ENCODE data around the gene ZFAND2B.

Gene ZFAND2B, protein sequence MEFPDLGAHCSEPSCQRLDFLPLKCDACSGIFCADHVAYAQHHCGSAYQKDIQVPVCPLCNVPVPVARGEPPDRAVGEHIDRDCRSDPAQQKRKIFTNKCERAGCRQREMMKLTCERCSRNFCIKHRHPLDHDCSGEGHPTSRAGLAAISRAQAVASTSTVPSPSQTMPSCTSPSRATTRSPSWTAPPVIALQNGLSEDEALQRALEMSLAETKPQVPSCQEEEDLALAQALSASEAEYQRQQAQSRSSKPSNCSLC

DNA sequence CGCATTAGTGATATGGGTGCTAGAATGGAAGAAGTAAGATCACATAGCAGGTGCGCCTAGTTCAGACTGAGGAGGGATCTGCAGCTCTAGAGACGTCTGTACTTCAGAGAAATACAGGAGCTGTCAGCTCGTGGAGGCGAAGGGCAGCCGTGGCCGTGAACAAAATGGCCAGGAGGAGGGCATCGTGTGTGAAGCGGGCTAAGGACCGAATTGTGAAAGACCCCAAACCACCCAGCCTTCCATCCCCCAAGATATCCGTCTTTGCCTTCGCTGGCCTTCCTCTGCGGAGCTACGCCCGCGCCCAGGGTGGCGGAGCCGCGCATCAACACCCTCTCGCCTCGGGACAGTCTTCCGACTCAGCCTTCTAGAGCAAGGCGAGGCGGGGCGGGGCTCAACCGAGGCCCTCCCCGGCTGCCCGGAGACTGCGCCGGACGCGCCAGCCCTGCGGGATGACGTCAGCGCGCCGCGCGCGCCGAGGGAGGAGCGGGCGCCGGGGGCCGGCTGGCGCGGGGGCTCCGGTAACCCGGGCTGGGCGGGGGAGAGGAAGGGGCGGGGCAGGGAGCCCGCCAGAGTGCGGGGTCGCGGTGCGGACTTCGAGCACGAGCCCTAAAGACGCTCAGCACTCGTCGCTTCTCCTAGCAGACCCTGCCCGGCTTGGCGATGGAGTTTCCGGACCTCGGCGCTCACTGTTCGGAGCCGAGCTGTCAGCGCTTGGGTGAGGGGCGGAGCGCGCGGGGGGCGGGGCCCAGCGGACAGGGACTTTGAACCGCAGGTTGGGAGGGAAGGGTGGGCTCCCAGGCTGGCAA, at the start of gene ZFAND2B:
Gene ZFAND2B, plus strand, starts transcription at position 455 of the 806 bp plus-strand sequence. Its CDS starts 206 bp downstream, at position 661.
- peak; percentile 97 for DNase-seq (ENCODE audit: low spot score)

DNA sequence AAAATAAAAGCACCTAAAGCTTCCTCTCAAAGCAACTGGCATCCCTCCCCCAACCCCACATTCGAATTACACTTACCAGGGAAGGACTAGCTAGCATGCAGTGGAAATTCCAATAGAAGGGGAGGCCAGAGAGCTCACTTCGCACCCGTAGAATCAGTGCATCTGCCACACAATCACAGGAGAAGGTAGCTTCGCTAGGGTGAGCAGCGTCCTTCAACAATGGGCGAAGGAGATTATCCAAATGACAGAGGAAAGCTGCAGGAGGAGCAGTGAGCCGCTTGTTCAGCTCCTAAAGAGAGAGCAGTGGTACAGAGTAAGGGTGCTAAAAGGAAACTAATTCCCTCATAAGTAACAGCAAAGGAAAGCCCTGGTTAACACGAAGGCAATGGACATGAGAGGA, 49.2 kb upstream of the ZFAND2B start:
- no peak for DNase-seq (ENCODE audit: low spot score)

DNA sequence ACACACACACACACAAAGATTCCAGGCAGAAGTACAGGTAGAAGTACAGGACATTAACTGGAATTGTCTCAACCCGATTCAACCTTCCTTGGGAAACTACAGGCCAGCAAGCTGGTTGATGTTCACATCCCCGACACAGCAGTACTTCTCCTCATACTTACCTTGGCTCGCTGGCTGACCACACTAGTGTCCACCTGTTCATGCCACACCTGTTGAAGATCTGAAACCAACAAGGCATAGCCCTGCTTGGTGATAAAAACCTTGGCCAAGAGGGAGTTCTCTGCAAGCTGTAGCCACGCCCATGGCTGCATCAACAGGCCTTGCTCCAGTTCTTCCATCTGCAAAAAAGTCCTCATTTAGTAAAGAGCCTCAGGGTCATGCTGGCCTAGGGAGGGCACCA, 48.6 kb upstream of the ZFAND2B start:
- no peak for DNase-seq (ENCODE audit: low spot score)

DNA sequence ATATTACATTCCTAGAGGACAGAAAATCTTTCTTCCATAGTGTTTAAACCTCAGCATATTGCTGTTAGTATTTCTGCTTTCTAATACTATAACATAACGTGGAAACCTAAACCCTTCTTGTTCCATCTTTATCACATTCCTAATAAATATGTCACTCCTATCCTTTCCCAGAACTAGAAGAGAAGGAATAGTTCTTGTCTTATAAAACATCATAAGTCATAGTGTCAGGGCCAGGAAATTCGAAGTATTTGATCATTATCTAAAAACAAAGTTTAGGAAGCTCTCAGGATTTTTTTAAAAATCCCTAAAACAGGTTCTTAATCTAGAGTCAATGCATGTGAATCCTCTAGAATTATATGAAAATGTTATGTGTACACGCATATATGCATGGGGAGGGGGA, 48.0 kb upstream of the ZFAND2B start:
- DNase-seq (ENCODE audit: low spot score): no peak

DNA sequence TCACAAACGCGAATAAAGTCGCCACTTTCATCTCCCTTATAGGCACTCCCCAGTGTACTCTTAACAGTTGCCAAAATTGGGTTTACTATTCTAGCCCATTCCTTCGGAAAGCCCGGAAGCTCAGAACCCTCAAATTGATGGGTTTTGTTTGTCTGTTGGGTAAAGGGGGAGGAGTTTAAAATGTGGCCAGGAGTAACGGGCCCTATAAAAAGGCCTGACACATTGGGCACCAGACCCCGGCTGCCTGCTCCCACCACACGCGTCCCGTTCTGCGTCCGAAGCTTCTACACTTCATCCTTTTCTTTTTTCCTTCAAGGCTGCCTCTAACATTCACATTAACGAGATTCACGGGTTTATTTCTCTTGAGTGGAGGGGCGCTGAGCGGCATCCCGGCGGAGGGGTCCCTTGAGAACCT, 46.8 kb upstream of the ZFAND2B start:
- no peak for DNase-seq (ENCODE audit: low spot score)

DNA sequence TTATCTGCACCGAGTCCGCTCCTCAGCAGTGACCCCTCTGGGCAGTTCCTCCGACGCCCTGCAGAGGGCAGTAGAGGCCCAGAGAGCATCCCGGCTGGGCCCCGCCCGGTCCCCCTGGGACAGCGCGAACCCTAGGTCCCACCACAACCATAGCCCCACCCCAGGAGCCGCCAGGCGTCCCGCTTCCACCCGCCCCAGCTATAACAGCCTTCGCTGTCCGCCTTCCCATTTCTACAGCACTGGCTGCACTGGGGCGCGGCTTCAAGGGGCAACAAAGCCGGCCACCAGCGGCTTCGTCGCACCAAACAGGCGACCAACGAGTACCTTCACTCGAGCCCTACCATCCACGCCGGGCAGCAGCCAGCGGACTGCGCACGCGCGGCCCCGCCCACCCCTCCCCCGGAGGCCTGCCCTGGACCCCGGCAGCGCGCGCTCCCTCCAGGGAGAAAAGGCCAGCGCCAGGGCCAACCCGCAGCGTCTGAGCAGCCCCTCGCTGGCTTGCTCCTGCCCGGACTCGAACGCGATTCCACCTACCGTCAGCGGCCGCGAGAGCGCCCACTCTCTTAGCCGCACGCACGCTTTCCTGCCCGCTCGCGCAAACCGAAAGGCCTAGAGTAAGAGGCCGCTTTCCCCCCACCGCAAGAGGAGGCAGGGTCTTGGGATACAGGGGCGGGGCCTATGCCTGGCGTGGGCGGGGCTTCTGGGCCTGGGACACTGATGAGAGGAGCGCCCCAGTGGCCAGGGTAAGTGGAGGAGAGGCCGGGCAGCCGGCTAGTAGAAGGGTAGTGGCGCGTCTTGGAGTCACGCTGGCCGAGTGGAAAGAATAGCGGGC, 46.2 kb upstream of the ZFAND2B start, which contains the start of gene NHEJ1:
Gene NHEJ1, minus strand, starts transcription at position 630 of the 832 bp plus-strand sequence. CDS start 2,453 bp downstream, outside the sequence.
- DNase-seq (ENCODE audit: low spot score): peak; percentile 95

DNA sequence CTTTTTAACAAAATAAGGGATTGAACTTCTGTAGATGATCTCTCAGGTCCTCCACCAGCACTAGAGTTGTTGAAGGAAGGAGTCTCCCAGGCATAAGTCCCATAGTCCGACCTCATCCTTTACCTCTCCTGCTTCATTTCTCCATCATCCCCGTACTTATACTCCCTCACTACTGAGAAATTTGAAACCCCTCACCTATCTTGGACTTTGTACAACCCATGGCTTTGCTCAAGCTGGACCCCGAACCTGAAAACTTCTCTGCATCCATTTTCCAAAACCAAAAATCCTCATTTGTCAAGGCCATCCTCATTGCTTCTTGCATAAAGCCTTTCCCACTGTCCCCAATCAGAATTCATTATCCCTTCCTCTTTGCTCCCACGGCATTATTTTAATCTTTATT, 45.5 kb upstream of the ZFAND2B start:
- no peak for DNase-seq (ENCODE audit: low spot score)

DNA sequence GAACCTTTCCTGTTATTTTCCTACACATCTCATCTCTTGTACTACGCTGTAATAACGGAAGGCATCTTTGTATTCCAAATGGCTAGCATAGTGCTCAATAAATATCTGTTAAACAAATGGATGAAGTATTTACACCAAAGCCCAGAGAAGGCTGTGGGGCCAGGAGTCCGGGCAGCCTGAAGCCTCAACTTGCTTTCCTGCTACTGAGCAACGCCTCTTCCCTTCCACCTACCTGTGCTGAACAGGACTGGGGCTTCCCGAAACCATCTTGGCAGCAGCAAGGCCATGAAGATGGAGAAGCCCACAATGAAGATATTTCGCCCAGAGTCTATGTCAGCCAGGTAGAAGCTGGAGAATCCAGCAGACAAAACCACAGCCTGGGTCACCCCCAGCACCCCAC, 43.4 kb upstream of the ZFAND2B start:
- no peak for DNase-seq (ENCODE audit: low spot score)

DNA sequence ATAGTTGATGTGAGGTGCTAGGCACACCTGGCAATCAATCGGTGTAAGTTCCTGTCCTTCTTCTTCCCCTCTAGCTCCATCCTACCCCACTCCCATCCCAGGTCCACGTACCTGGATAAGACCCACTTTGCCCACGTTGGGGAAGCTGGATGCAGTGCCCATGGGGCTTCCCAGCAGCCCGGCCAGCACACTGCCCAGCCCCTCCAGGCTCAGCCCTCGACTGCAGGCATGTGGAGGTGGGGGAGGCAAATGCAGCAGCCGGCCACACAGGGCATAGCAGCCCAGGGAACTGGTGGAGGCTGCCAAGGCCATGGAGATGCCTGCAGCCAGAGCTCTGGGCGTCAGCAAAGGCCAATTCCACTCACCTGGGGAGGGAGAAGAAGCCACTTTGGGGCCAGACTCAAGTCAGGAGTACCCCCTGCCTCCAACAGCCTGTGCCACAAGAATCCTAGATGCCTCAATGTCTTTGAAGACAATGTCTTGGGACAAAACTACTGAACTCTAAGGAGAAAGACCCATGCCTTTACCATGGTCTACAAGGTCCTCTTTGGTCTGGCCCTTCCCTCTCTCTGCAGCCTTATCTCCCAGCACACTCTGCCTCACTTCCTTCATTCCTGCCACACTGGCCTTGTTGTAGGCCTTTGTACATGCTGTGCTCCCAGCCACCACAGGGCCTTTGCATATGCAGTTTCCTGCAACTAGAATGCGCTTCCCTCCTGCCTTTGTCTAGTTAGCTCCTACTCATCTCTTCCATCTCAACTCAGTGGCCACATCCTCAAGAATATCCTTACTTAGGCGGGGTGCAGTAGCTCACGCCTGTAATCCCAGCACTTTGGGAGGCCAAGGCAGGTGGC, 41.3 kb upstream of the ZFAND2B start:
- no peak for DNase-seq (ENCODE audit: low spot score)

DNA sequence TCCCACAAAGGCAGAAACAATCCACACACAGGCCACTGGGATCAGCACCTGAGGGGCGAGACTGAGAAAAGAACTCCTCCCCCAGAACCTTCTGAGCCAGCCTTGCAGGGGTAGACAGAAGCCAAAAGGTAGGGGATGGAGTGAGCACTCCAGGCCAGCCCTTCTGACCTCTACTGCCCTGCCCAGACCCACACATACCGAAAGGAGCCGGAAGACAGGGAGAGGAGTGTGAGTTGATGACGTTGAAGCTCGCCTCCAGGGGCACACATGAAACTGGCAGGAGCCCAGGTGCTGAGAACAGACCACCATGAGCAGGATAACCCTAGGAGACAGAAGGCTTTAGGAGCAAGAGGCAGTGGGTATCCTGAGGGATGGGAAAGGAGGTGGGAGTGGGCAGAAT, 38.6 kb upstream of the ZFAND2B start:
- DNase-seq (ENCODE audit: low spot score): no peak

DNA sequence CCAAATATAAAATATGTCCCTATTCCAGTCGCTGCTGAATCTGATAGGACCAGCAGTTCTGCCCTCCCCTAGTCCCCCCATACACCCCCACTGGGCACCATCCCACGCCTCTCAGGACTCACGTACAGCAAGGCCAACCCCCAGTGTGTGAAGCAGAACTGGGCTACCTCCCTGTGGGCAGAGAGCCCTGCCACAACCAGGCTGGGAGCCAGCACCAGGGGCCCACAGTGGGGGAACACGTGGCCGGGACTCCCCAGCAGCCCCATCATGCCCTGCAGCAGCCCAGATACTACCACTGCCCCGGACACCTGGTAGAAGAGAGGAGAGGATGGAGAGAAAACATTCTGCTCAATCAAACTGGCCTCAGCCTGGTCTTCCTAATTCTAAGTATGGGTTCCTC, 38.1 kb upstream of the ZFAND2B start:
- no peak for DNase-seq (ENCODE audit: low spot score)

DNA sequence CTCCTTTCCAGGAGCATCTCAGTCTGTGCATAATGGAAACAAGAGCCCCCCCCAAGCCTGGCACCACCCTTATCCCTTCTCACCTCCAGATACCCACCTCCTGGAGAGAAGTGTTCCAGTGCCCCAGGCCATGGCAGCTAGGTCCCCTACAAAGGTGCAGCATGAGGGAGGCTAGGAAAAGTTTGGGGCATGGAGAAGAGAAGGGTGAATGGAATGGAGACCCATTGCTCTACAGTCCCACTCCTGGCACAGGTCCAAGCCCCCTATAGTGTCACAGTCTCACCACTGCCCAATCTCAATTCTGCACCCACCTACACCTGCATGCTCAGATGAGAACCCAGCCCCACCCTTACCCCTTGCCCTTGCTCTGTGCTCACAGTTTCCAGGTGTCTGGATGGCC, 37.6 kb upstream of the ZFAND2B start:
- no peak for DNase-seq (ENCODE audit: low spot score)

DNA sequence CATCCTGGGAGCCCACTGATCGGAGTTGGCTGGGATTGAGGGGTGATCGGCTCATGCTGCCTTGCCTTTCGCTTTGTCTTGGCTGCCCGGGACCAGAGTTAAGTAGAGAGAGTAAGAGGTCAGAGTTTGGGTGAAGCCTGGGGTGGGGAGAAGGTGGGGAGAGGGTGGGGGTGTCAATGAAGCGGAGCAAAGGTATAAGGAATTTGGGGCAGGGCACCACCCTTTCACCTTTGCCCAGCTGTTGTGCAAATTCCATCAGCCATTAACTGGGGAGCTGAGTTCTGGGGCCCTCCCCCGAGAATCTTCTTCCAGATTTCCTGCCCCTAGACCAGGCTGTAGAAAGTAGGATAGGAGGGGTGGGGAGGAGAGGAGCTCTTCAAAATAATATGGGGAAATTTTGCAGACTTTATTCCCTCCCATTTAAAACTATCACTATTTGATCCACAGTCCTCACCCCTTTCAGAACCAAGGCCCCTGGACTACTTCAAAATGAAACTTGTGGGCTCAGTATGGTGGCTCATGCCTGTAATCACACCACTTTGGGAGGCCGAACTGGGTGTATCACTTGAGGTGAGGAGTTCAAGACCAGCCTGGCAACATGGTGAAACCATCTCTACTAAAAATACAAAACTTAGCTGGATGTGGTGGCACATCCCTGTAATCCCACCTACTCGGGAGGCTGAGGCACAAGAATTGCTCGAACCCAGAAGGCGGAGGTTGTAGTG, 36.5 kb upstream of the ZFAND2B start, which contains the start of gene SLC23A3:
Gene SLC23A3, minus strand, starts transcription at position 100 of the 725 bp plus-strand sequence. Its CDS starts 45 bp downstream, at position 55.
- DNase-seq (ENCODE audit: low spot score): no peak

DNA sequence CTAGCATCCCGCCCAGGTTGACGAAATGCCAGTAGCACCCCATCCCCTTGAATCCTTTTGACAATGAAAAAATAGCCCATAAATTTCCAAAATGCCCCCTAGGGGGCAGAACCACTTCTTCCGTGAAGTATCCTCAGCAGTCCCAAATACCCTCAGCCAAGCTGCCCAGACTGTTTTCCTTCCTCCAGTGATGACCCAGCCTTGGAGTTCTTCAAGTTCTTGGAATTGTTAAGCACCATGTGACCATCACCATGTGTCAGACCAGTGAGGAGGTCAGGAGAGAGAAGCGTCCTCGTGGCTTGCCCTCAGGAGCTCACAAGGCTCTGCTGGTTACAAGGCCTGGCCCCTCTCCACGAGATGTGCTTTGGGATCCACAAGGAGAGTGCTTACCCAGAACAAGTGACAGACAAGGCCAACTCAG, 35.3 kb upstream of the ZFAND2B start:
- DNase-seq (ENCODE audit: low spot score): peak; percentile 58

DNA sequence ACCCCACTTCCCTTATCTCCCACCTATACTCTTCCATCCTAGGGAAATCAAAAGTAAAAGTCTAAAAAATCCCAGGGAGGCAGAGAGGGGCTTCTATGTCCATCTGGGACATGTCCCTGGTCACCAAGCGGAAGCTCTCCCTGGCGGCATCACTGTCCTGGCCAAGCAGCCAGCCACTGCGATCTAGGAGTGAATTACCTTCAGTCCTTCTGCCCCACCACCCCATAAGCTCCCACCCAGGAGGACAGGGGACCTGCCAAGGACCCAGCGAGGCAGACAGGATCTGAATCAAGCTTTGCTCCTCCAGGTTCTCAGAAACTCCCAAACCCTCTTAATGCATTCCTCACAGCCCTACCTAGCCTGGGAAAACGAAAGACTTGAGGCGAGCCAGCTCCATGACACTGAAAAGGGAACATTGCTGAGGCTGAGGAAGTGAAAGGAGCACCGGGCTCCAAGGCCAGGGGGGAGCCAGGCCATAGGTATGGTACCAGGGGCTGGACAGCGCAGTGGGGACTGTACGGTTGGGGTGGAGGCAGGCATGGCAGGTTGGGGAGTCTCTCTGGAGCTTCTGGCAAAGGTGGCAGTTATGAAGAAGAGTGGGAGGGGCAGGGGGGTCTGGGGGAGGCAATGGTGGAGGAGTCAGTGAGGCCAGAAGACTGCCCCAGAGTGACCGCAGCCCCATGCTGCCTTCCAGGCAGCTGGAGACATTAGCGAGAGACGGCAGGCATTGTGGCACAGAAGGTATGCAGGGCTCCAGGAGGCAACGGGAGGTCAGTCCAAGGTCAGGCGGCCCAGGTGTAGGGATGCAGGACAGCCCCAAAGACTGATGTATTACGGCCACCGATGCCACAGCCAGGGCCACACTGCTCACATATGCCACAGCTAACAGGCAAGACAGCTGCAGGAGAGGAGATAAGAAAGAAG, 34.1 kb upstream of the ZFAND2B start:
- no peak for DNase-seq (ENCODE audit: low spot score)

DNA sequence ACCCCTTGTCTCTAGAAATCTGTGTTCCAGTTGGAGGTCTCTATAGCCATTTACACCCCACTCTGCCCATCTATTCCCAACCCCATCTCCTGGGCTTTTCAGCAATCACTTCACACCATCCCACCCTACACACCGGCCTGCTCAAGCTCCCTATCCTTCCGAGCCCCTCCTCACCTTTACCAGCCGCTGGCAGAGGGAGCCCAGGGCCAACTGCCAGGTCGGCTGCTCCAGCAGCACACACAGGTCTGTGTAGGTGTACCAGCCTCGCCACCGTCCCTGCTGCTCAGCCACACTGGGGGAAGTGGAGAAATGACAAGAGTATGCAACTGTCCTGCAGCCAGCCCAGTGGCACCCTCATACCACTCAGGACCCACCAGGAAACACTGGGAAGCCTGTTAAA, 33.4 kb upstream of the ZFAND2B start:
- no peak for DNase-seq (ENCODE audit: low spot score)

DNA sequence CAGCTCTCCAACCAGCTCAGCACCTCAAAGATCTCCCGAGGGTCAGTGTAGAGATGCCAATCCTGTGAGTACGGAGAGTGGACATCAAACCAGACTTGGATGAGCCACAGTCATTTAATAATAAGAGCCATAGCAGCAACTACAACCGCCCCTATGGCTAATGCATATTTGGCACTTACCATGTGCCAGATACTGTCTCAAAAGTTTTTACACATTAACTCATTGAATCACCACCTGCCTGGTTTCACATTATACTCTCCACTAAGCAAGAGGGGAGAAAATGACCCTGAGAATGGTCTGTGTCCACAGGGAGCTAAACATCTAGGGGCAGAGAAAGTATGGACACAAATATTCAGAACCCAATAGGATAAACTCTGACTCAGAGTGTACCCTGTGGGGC, 32.4 kb upstream of the ZFAND2B start:
- no peak for DNase-seq (ENCODE audit: low spot score)

DNA sequence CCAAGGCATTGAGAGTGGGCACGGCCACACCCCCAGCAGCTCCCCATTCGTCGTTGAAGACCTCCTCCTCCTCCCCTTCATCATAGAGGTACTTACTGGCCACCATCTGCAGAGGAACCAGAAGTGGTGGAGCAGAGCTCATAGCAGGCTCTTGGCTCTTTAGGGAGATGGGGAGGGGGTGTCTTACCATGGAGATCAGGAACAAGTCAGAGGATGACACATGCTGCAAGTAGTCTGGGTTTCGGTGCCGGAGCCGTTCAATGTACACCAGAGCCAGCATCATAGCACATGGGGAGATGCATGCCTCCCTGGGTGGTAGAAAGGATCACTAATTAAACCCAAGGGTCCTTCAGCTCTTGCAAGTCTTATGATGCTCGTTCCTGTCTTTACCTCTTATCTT, 31.8 kb upstream of the ZFAND2B start:
- no peak for DNase-seq (ENCODE audit: low spot score)

DNA sequence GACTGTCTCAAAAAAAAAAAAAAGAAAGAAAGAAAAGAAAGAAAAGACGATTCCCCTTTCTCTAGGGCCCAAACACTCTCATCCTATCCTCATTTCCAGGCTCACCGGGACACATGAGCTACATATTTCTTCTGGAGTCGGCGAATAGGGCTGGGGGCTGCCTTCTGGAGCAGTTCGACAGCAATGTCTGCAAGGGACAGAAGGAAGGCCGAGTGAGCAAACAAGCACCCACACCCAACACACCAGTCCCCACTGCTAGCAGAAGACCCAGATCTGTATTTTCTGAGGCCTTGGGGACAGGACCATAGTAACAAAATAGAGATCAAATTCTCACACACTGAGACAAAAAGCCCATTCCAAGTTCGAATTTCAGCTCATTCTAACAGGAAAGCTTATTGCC, 31.1 kb upstream of the ZFAND2B start:
- no peak for DNase-seq (ENCODE audit: low spot score)

Measured in COLO829 (cell line).